GM12878 (cell line): Measurements from ENCODE around the gene ANKRD11. TPM values are rescaled to one million over a fixed set of nuclear protein-coding genes. Genes with fewer than 3 reads are reported as not detected.
"Not testable (repeated sequence)": the region's sequence is repeated elsewhere in the genome, so short reads cannot be mapped to it uniquely, and the experiment has no call there.

ENCODE experiments used
- ATAC-seq: fragments of 200-7000 bp; cut with Tn5 transposase; 3 replicates; pipeline ENCODE4 v1.9.1; 2020; ENCODE audit warnings: mild to moderate bottlenecking, moderate library complexity
- BruUV-seq: library from RNA; stranded (reverse); fragments of 400-500 nt; replicated peaks from 2 replicates; lab custom pipeline; 2021; lab: Mats Ljungman, UMichigan
- CTCF ChIA-PET: fragments of 300-600 bp; sonication (Branson Sonifier 250); formaldehyde crosslinking; extraction: SDS; loops from one replicate; lab custom pipeline; 2021; ENCODE audit warnings: inconsistent platforms; lab: Yijun Ruan, JAX
- POLR2A ChIA-PET: fragments of 350-600 bp; formaldehyde crosslinking; extraction: SDS; loops from one replicate; lab custom pipeline; 2021; ENCODE audit warnings: inconsistent platforms; lab: Charles Lee
- RAD21 ChIA-PET: fragments of 300-600 bp; sonication (Branson Sonifier 250); formaldehyde crosslinking; loops from one replicate; lab custom pipeline; 2023; ENCODE audit warnings: antibody characterized with exemption; ENCODE audit not compliant: unreplicated experiment; lab: Charles Lee
- SMC1A ChIA-PET: fragments of 300-600 bp; sonication (Branson Sonifier 250); formaldehyde crosslinking; loops from one replicate; lab custom pipeline; 2023; ENCODE audit not compliant: unreplicated experiment, uncharacterized antibody; lab: Charles Lee
- DNase-seq: peaks from one replicate; pipeline ENCODE4 v3.0.0-alpha.2; 2011; ENCODE audit warnings: low read depth, low spot score
- FAIRE-seq: peaks from 3 replicates; lab custom pipeline; 2011; peaks lifted over from hg19 to GRCh38; lab: Jason Lieb, UNC
- H2AFZ ChIP-seq: 2 replicates; pipeline ENCODE4 v1.6.0; 2011; ENCODE audit warnings: low read depth, low read length, control low read depth; ENCODE audit not compliant: control insufficient read depth
- H3K27ac ChIP-seq: 2 replicates; pipeline ENCODE4 v1.5.1; 2011; ENCODE audit warnings: control low read depth; ENCODE audit not compliant: control insufficient read depth, insufficient read depth
- H3K27me3 ChIP-seq, 2 experiments: replicated peaks in 1 of 2; 2 replicates each; pipeline versions ENCODE4 v1.6.0 to v1.6.1; 2011; ENCODE audit warnings: low read length in 1 of 2; ENCODE audit not compliant: control insufficient read depth in 2 of 2, insufficient read depth in 2 of 2
- H3K36me3 ChIP-seq, 2 experiments: 2 replicates each; pipeline ENCODE4 v1.5.1; 2011; ENCODE audit warnings: low read length in 1 of 2; ENCODE audit not compliant: control insufficient read depth in 2 of 2, insufficient read depth in 2 of 2
- H3K4me1 ChIP-seq: 2 replicates; pipeline ENCODE4 v1.6.1; 2011; ENCODE audit warnings: mild to moderate bottlenecking, low read length, moderate library complexity, mixed read lengths; ENCODE audit not compliant: control insufficient read depth, insufficient read depth
- H3K4me2 ChIP-seq: 2 replicates; pipeline ENCODE4 v1.6.0; 2011; ENCODE audit warnings: control low read depth; ENCODE audit not compliant: control insufficient read depth, insufficient read depth
- H3K4me3 ChIP-seq: fragments of 200-600 bp; sonication (generic); 2 replicates; pipeline ENCODE4 v1.5.1; 2016
- H3K79me2 ChIP-seq: 2 replicates; pipeline ENCODE4 v1.6.0; 2011; ENCODE audit warnings: low read length; ENCODE audit not compliant: control insufficient read depth, insufficient read depth
- H3K9ac ChIP-seq: 2 replicates; pipeline ENCODE4 v1.8.0; 2011; ENCODE audit warnings: low read length, control low read depth, mixed read lengths; ENCODE audit not compliant: control insufficient read depth, insufficient read depth
- H3K9me3 ChIP-seq: replicated peaks from 3 replicates; pipeline ENCODE4 v1.5.1; 2011; ENCODE audit warnings: mild to moderate bottlenecking, low read length; ENCODE audit not compliant: control insufficient read depth, insufficient read depth
- H4K20me1 ChIP-seq: 2 replicates; pipeline ENCODE4 v1.6.0; 2011; ENCODE audit not compliant: control insufficient read depth, insufficient read depth
- NFYB ChIP-seq: IDR thresholded peaks from 2 replicates; pipeline ENCODE4 v1.6.1; 2011; ENCODE audit warnings: low read depth, mild to moderate bottlenecking, low read length, improper control_type of control experiment, moderate library complexity; ENCODE audit not compliant: insufficient read depth
- POLR2A ChIP-seq: IDR thresholded peaks from 2 replicates; pipeline ENCODE4 v1.6.1; 2011; ENCODE audit warnings: low read depth, mild to moderate bottlenecking, low read length
- SMARCA5 ChIP-seq: fragments of 450-650 bp; IDR thresholded peaks from 2 replicates; pipeline ENCODE4 v1.6.1; 2017; ENCODE audit warnings: mild to moderate bottlenecking
- WRNIP1 ChIP-seq: IDR thresholded peaks from 2 replicates; pipeline ENCODE4 v1.6.1; 2011; ENCODE audit warnings: low read depth, low read length, improper control_type of control experiment, borderline replicate concordance
- WGBS: methylation state at CpG from one replicate; pipeline ENCODE4 v1.1.6; 2016; ENCODE audit warnings: low lambda C conversion rate; ENCODE audit not compliant: insufficient replicate concordance, insufficient coverage; ENCODE audit errors: missing lambda C conversion rate; 5-methylcytosine and 5-hydroxymethylcytosine counted together
- in situ Hi-C: fragments of 300-500 bp; cut with MboI; formaldehyde crosslinking; loops from 9 replicates; pipeline ENCODE4 v1.14.3; 2018; ENCODE audit warnings: mixed read lengths
- intact Hi-C: fragments of 100-400 bp; cut with micrococcal nuclease; formaldehyde crosslinking; loops from one replicate; pipeline ENCODE4 v1.14.2; 2022; ENCODE audit not compliant: unreplicated experiment
- polyA plus RNA-seq, 11 experiments: library from polyadenylated mRNA; depleted of rRNA in 4 of 11; unstranded in 6 of 11; stranded (reverse) in 5 of 11; fragments of >200 nt; fragmentation: Nextera tagmentation in 4 of 11; fragmentation: Illumina TruSeq in 1 of 11; extraction: Ambion mirVana in 4 of 11; extraction: Trizol in 1 of 11; gene quantifications; 1 replicate in 1 of 11; 2 replicates in 10 of 11; pipeline versions ENCODE4 v1.2.1 to v1.2.3, GENCODE V29; 2011 to 2016; ENCODE audit warnings: inconsistent platforms in 2 of 11, missing spikeins in 2 of 11, low read depth in 1 of 11
- total RNA-seq, 4 experiments: library from RNA; depleted of rRNA in 3 of 4; stranded (reverse); fragments of >200 nt in 3 of 4; fragmentation: Illumina TruSeq in 1 of 4; extraction: Trizol in 1 of 4; gene quantifications; 2 replicates each; pipeline versions ENCODE4 v1.2.1 to v1.2.3, GENCODE V29; 2013 to 2021

The ANKRD11 gene
- total and polyA plus RNA-seq, 10 of the 15 experiments (the other 5 are each of a cell fraction or from before 2014, with no cell fraction given) = 5.1 to 103 (median 27.4) TPM

DNA sequence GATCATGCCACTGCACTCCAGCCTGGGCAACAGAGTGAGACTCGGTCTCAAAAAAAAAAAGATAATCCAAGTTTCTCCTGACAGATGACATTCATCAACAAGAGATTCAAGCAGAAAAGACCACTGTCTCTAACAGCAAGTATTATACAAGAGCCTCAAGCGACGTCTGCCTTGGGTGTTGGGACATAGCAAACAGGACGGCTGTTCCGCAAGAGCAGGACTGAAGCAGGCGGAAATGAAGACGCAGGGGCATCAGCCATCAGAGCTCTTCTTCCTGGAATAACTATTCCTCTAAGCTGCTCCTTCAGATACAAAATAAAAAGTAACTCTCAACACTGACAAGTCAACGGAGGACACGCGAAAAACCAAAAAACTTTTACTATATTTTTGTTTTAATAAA is 54.0 kb downstream of the ANKRD11 start (continued):
- no peak for TF ChIP-seq WRNIP1

DNA sequence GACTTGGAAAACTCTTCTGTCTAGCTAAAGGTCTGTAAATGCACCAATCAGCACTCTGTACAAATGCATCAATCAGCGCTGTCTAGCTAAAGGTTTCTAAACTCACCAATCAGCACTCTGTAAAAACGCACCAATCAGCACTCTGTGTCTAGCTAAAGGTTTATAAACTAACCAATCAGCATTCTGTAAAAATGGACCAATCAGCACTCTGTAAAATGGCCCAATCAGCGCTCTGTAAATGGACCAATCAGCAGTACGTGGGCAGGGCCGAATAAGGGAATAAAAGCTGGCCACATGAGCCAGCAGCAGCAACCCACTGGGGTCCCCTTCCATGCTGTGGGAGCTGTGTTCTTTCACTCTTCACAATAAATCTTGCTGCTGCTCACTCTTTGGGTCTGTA is 55.3 kb downstream of the ANKRD11 start:
- Histone ChIP-seq H4K20me1 (peaks cover 34% of the 10 kb centered on the region; the same call in 1 of the 2 replicates), H3K79me2 (peaks cover 95% of the 10 kb centered on the region), H3K36me3 (peaks cover 9 to 21% of the 10 kb centered on the region in 2 experiments), H3K4me2 (peak overlapping the region; percentile 36), H3K4me1 (peaks cover 24% of the 10 kb centered on the region)
- POLR2A ChIA-PET, H3K9me3 ChIP-seq, H3K27ac ChIP-seq, ATAC-seq, in situ Hi-C loops, H3K4me3 ChIP-seq, H2AFZ ChIP-seq, BruUV-seq, H3K27me3 ChIP-seq, FAIRE-seq, DNase-seq, H3K9ac ChIP-seq, intact Hi-C loops, RAD21 ChIA-PET: not testable (repeated sequence)
- 100% methylated on average over 5 of the region's 5 CpGs for WGBS
- peak; percentile 74; the same call in 1 of the 2 replicates for TF ChIP-seq NFYB
- ChIA-PET CTCF (interaction anchor here (0.6 to 1.1 kb wide), 4 partner anchors 9 to 80 kb away, joined by 3 to 4 read pairs (median 3); no protein-coding TSS in a partner anchor), SMC1A (interaction anchor here (0.9 kb wide), 3 partner anchors 15 to 50 kb away, joined by 3 read pairs; no protein-coding TSS in a partner anchor)

DNA sequence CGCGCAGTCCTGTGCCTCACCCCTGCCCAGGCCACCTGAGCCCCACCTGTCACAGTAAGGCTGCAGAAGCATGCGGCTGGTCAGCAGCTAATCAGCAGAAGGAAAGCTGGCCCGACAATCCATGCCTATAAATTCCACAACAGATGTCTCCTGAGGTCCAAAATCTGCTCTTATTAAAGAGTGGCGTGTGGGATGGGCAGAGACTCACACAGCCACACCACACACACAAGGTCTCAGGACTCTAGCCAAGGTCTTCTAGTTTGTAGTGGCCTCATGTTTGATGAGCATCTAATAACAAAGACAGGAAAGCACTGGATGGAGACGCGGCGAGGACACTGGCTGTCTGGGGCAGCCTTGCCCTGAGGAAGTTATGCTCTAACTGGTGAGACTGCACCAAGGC is 55.9 kb downstream of the ANKRD11 start:
- Histone ChIP-seq H3K9me3 (peaks cover 4% of the 10 kb centered on the region; the same call in 1 of the 3 replicates), H3K9ac (no peak overlapping the region), H3K79me2 (peaks cover 90% of the 10 kb centered on the region)
- WGBS = 98% methylated on average over 8 of the region's 8 CpGs
- in situ Hi-C loops (no loop called here), intact Hi-C loops (no loop called here)
- DNase-seq = no peak
- POLR2A ChIA-PET = no interaction called here
- TF ChIP-seq POLR2A = 0 out of 2 replicates have a peak, but pooled peaks have one; percentile 4
- TF ChIP-seq SMARCA5 = no peak
- TF ChIP-seq, all 136 proteins: peak for 1
- SMC1A ChIA-PET = interaction anchor here (0.9 kb wide), 1 partner anchor 14 kb away, joined by 3 read pairs; no protein-coding TSS in a partner anchor
- Histone ChIP-seq H4K20me1 (peaks cover 32% of the 10 kb centered on the region; the same call in 1 of the 2 replicates), H3K27ac (no peak overlapping the region), H3K27me3 (no peaks in the 10 kb centered on the region), H3K4me1 (peaks cover 24% of the 10 kb centered on the region), H3K4me3 (no peak overlapping the region), H2AFZ (no peak overlapping the region), H3K36me3 (peaks cover 9 to 18% of the 10 kb centered on the region in 2 experiments), H3K4me2 (no peak overlapping the region)
- no TSS peak for BruUV-seq
- ATAC-seq (no peak), FAIRE-seq (no peak)
- RAD21 ChIA-PET = no interaction called here
- CTCF ChIA-PET = interaction anchor here (0.6 to 1.1 kb wide), 2 partner anchors 8 to 49 kb away, joined by 3 to 4 read pairs; no protein-coding TSS in a partner anchor

DNA sequence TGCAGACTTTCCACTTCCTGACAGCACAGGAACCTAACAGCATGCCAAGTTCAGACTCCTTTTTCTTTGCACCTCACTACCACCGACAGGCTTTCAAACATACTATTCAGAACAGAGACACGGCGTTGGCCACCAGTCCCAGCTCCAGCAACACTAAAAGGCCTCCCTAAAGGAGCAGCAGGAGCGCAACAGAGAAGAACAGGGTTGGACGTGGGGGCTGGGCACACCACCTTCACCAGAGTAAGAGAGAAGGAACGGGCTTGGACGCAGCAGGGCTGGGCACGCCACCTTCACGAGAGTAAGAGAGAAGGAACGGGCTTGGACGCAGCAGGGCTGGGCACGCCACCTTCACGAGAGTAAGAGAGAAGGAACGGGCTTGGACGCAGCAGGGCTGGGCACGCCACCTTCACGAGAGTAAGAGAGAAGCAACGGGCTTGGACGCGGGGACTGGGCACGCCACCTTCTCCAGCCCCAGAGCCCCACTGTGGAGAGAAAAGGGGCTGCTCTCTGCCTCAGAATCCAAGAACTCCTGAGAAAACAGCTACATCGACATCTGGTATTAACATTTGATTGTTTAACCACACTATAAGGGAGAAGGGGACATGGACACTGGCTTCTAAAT is 56.9 kb downstream of the ANKRD11 start:
- RAD21 ChIA-PET, H3K27me3 ChIP-seq, FAIRE-seq, POLR2A ChIA-PET, H3K27ac ChIP-seq, DNase-seq, BruUV-seq, intact Hi-C loops, H3K4me2 ChIP-seq, H3K9ac ChIP-seq, CTCF ChIA-PET, H2AFZ ChIP-seq, ATAC-seq, in situ Hi-C loops, H3K9me3 ChIP-seq, SMC1A ChIA-PET, H3K4me3 ChIP-seq: not testable (repeated sequence)
- 97% methylated on average over 17 of the region's 22 CpGs for WGBS
- Histone ChIP-seq H4K20me1 (peaks cover 31% of the 10 kb centered on the region; the same call in 1 of the 2 replicates), H3K79me2 (peaks cover 84% of the 10 kb centered on the region), H3K36me3 (peaks cover 7 to 18% of the 10 kb centered on the region in 2 experiments), H3K4me1 (peaks cover 24% of the 10 kb centered on the region)
